Motor neuron (in vitro differentiated cells): ENCODE data around the gene NIPAL4. TPM values are rescaled to one million over a fixed set of nuclear protein-coding genes. Genes with fewer than 3 reads are reported as not detected.
A peak's percentile ranks its signal among the peaks of the same experiment; 100 is the strongest.
"Not testable (repeated sequence)": the region's sequence is repeated elsewhere in the genome, so short reads cannot be mapped to it uniquely, and the experiment has no call there.

Source experiments
- ATAC-seq, 8 experiments: fragments of 200-7000 bp; cut with Tn5 transposase; replicated peaks in 6 of 8; 2 replicates each; pipeline ENCODE4 v1.8.0; 2021; ENCODE audit warnings: mild to moderate bottlenecking in 8 of 8, moderate library complexity in 8 of 8
- H3K27ac ChIP-seq, 2 donors: fragments of 250-450 bp; sonication (Bioruptor Pico); 2 replicates each; pipeline ENCODE4 v1.9.0; 2021; ENCODE audit warnings: antibody characterized with exemption in 2 of 2, mild to moderate bottlenecking in 2 of 2, moderate library complexity in 1 of 2
- H3K4me1 ChIP-seq, 2 donors: fragments of 250-450 bp; sonication (Bioruptor Pico); replicated peaks in 1 of 2; 2 replicates each; pipeline ENCODE4 v1.6.1; 2021; ENCODE audit warnings: antibody characterized with exemption in 2 of 2, mild to moderate bottlenecking in 2 of 2, moderate library complexity in 1 of 2
- H3K4me3 ChIP-seq, 5 donors: fragments of 250-450 bp; sonication (Bioruptor Pico); 2 replicates each; pipeline ENCODE4 v1.9.0; 2021; ENCODE audit warnings: antibody characterized with exemption in 5 of 5, mild to moderate bottlenecking in 5 of 5, moderate library complexity in 4 of 5
- WGBS, 10 experiments: fragments of 450-650 bp; shearing (Covaris generic); methylation state at CpG; one replicate each; pipeline ENCODE4 v1.0.0; 2022; 5-methylcytosine and 5-hydroxymethylcytosine counted together
- in situ Hi-C, 9 experiments: fragments of 400-800 bp; cut with MboI; loops; one replicate each; pipeline ENCODE4 v1.15.0; 2021; ENCODE audit warnings: low sequenced_read_pairs in 9 of 9, low pct_unique_long_range_greater_than_20kb in 2 of 9; ENCODE audit not compliant: unreplicated experiment in 9 of 9
- total RNA-seq, 8 experiments: library from RNA; unstranded; fragments of 300-600 nt; gene quantifications; 2 replicates each; pipeline versions ENCODE4 v1.2.3 to v1.2.4, GENCODE V29; 2022

The NIPAL4 gene
- total RNA-seq = 1 to 10 TPM in 3 of 8 experiments, under 1 TPM in 5; 0.16 to 5.9 (median 0.62) TPM

DNA sequence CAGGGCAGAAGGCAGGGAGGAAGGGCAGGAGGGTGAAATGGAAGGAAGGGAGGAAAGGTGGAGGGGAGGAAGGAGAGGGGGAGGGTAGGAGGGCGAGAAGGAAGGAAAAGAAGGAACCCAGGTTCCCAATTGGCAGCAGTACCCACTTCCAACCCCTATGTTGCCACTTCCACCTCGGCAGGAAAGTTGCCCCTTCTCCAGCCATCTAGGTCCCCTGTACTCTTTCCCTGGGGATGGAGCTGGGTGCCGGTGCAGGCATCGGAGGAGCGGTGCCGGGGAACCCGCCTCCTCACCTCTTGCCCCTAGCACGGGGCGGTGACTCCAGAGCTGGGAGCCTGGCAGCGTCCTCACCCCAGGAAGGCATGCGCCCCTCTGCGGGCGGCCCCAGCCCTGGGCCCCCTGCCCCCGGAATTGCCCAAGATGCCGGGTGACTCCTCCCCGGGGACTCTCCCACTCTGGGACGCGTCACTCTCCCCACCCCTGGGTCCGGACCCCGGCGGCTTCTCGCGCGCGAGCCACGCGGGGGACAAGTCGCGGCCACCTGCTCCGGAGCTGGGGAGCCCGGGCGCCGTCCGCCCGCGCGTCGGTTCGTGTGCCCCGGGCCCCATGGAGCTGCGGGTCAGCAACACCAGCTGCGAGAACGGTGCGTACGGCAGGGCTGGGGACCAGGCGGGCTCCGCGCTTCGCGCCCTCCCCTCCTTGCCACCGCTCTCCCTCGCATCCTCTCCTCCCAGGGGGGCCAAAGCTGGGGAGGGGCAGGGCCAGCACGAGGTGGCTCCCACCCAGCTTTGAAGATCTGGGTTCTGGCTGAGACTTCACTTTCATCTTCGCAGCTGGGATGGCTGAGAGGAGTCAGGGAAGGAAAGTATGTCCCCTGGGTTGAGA lies at the start of gene NIPAL4:
Gene NIPAL4 (plus strand): TSS at position 499 of the 885 bp plus-strand sequence. CDS start 108 bp downstream, at position 607.
- in situ Hi-C loops = loop anchor here in 1 of 9 experiments (25.0 kb wide), 1 partner anchor 98 kb away; no protein-coding TSS in a partner anchor
- Histone ChIP-seq H3K27ac (no peak within 1 kb of the TSS), H3K4me1 (peaks cover 0 to 23% of the 10 kb centered on the region in 2 donors), H3K4me3 (peak within 1 kb of the TSS; percentile 5 to 35 (median 17))
- WGBS, 10 experiments = 0% methylated on average over 2 to 5 of the region's 54 CpGs; no CpG with 5 or more reads in 8 of the 10 experiments
- peak; percentile 11 to 79 (median 59) for ATAC-seq

DNA sequence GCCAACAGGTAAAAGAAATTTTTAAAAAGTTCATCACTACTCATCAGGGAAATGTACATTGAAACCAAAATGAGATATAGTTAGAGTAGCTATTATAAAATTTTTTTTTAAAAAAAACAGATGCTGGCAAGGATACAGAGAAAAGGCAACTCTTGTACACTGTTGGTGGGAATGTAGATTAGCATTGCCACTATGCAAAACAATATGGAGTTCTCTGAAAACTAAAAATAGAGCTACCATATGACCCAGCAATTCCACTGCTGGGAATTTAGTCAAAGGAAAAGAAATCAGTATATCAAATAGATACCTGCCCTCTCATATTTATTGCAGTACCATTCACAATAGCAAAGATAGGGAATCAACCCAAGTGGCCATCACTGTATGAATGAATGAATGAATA lies 44.2 kb upstream of the NIPAL4 start:
- Histone ChIP-seq H3K4me3 (no peak overlapping the region), H3K27ac (no peak overlapping the region), H3K4me1 (no peaks in the 10 kb centered on the region)
- in situ Hi-C loops = no loop called here
- peak in 3 of 8 experiments; percentile 78 to 99 (median 91) for ATAC-seq

DNA sequence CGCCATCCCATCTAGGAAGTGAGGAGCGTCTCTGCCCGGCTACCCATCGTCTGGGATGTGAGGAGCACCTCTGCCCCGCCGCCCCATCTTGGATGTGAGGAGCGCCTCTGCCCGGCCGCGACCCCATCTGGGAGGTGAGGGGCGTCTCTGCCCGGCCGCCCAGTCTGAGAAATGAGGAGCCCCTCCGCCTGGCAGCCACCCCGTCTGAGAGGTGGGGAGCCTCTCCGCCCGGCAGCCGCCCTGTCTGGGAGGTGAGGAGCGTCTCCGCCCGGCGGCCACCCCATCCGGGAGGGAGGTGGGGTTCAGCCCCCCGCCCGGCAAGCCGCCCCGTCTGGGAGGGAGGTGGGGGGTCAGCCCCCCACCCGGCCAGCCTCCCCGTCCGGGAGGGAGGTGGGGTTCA lies 40.5 kb upstream of the NIPAL4 start:
- H3K4me3 ChIP-seq, in situ Hi-C loops, H3K27ac ChIP-seq, ATAC-seq, H3K4me1 ChIP-seq: not testable (repeated sequence)
- WGBS, 10 experiments = no CpG with 5 or more reads among the region's 30 CpGs

DNA sequence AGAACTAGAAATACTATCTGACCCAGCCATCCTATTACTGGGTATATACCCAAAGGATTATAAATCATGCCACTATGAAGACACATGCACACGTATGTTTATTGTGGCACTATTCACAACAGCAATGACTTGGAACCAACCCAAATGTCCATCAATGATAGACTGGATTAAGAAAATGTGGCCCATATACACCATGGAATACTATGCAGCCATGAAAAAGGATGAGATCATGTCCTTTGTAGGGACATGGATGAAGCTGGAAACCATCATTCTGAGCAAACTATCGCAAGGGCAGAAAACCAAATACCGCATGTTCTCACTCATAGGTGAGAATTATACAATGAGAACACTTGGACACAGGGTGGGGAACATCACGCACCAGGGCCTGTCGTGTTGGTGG lies 30.1 kb upstream of the NIPAL4 start:
- H3K27ac ChIP-seq, H3K4me1 ChIP-seq, in situ Hi-C loops, ATAC-seq, H3K4me3 ChIP-seq: not testable (repeated sequence)
- 70 to 100% (median 84%) methylated on average over 1 to 5 of the region's 5 CpGs; no CpG with 5 or more reads in 5 of the 10 experiments for WGBS, 10 experiments

DNA sequence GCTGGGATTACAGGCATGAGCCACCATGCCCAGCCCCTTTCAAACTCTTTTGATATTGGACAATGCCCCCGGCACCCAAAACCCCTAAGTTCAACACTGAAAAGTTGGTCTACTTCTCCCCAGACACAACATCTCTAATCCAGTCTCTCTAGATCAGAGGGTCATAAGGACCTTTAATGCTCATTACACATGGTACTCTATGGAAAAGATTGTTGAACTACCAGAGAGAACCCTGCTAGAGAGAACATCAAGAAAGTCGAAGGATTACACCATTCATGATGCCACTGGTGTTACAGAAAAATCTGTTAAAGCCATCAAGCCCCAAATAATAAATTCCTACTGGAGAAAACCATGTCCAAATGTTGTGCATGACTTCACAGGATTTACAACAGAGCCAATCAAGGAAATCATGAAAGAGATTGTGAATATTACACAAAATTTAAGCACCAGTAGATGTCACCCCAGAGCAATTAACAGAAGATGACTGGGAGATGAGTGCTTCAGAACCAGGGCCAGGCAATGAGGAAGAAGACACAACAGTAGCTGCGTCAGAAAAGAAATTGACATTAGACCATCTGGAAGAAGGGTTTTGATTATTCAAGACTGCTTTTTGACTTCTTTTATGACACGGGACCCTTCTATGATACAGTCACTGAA lies 28.3 kb upstream of the NIPAL4 start:
- Histone ChIP-seq H3K4me3 (no peak overlapping the region), H3K27ac (no peak overlapping the region), H3K4me1 (no peaks in the 10 kb centered on the region)
- ATAC-seq = peak; percentile 21 to 99 (median 64)
- in situ Hi-C loops = no loop called here
- WGBS, 10 experiments = 0 to 80% (median 34%) methylated on average over 1 to 4 of the region's 4 CpGs; no CpG with 5 or more reads in 2 of the 10 experiments

DNA sequence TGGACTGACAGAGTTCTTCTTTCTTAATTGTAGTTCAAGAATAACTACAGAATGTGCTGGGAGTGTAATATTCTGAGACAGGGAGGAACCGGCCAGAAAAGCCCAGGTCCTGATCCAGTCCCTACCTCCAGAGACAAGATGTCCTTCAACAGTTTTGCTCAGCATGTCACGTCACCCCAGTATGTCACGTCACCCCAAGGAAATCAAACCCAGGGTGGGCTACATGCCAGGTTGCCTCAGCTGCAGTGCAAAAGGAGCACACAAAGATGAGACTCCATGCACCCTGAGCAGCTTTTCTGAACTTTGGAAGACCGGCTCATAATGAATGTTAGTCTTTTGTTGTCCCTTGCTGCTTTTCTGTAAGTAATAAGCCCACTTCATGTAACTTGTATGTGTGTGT lies 25.9 kb upstream of the NIPAL4 start:
- in situ Hi-C loops = no loop called here
- Histone ChIP-seq H3K27ac (no peak overlapping the region), H3K4me3 (no peak overlapping the region), H3K4me1 (no peaks in the 10 kb centered on the region)
- 72 to 100% (median 96%) methylated on average over 2 to 3 of the region's 4 CpGs; no CpG with 5 or more reads in 4 of the 10 experiments for WGBS, 10 experiments
- no peak for ATAC-seq

DNA sequence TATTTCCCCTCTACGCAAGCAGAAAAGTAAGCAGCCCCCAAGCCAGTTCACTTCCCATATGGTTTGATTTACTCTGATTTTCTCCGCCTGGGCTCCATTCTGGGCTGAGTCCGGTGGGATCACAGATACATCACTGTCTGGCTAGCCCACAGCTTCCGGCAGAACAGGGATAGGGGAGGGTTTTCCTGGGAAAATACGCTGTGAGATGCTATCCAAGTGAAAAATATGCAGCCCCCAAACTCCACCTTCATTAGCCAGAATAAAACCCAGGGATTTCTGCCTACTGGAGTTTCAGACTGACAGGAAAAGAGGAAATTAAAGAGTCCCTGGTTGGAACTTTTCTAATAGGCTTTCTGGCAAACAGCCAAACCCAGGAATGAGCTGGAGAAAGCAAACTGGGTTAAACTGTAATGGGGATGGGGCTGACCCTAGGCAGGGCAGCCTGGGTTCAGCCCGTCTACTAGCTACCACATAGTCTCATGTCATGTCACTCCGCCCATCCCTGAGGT lies 16.9 kb upstream of the NIPAL4 start:
- in situ Hi-C loops = no loop called here
- WGBS, 10 experiments = 0 to 86% (median 46%) methylated on average over 1 to 6 of the region's 7 CpGs; no CpG with 5 or more reads in 2 of the 10 experiments
- H3K4me3 ChIP-seq = no peak overlapping the region
- peak in 7 of 8 experiments; percentile 17 to 89 (median 67) for ATAC-seq
- H3K27ac ChIP-seq = no peak overlapping the region
- H3K4me1 ChIP-seq = peaks cover 8 to 11% of the 10 kb centered on the region in 2 donors

DNA sequence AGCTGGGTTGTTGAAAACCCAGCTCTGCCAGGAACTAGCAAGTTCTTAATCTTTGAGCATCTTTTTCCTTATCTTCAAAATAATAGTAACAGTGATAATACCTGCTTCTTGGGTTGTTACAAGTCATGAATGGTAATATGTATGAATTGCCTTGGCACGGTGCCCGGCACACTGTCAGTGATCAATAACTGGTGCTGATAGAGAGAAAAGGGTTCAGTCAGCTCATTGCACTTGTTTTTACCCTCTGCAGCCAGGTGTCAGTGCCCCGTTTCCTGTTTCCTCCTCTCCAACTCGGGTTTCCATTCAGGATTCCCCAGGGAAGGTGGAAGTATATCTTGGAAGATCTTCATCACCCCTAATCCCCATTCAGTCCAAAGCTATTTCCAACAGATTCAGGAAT lies 15.8 kb upstream of the NIPAL4 start:
- peaks cover 8 to 11% of the 10 kb centered on the region in 2 donors for H3K4me1 ChIP-seq
- H3K4me3 ChIP-seq = no peak overlapping the region
- in situ Hi-C loops = no loop called here
- 47 to 100% (median 71%) methylated on average over 2 to 4 of the region's 4 CpGs; no CpG with 5 or more reads in 3 of the 10 experiments for WGBS, 10 experiments
- no peak overlapping the region for H3K27ac ChIP-seq
- no peak for ATAC-seq

DNA sequence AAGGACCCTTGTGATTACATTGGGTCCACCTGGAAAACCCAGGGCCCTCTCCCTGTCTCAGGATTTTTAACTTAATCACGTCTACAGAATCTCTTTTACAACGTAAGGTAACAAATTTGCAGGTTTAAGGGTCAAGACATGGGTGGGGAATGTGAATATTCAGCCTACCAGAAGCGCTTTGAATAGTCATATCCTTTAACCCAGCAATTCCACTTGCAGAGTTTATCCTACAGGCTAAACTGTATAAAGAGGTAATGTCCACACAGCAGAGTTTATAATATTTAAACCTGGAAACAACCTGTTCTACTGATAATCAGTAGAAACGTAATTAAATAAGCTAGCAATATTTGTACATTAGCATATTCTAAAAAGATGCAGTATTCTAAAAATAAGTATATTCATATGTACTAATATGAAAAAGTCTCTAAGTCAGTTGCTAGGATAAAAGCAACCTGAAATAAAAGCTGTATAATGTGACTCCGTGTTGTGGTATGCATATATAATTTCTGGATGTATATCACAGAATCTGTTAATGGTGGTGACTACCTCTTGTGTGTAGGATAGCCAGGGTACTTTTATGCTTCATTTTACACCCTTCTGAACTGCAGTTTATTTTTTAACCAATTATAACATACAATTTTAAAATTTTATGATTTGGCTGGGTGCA lies 14.1 kb upstream of the NIPAL4 start:
- peaks cover 8 to 11% of the 10 kb centered on the region in 2 donors for H3K4me1 ChIP-seq
- in situ Hi-C loops = no loop called here
- H3K27ac ChIP-seq = no peak overlapping the region
- WGBS, 10 experiments = 0 to 100% (median 82%) methylated on average over 1 to 5 of the region's 5 CpGs; no CpG with 5 or more reads in 1 of the 10 experiments
- no peak overlapping the region for H3K4me3 ChIP-seq
- peak in 3 of 8 experiments; percentile 37 to 77 (median 64) for ATAC-seq

DNA sequence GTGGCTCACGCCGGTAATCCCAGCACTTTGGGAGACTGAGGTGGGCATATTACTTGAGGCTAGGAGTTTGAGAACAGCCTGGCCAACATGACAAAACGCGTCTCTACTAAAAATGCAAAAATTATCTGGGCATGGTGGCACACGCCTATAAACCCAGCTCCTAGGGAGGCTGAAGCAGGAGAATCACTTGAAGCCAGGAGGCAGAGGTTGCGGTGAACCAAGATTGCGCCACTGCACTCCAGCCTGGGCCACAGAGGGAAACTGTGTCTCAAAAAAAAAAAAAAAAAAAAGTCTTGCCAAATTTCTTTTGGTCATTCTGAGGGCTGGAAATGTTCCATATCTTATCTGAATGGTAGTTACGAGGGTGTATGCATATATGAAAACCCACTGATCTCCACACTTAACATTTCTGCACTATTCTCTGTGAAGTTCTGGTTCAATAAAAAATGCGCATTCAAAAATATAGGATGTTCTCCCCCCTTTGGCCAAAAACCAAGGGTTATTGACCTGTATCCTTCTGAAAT lies 13.5 kb upstream of the NIPAL4 start:
- no peak overlapping the region for H3K4me3 ChIP-seq
- in situ Hi-C loops = no loop called here
- peaks cover 8 to 11% of the 10 kb centered on the region in 2 donors for H3K4me1 ChIP-seq
- no peak overlapping the region for H3K27ac ChIP-seq
- peak in 1 of 8 experiments; percentile 21 for ATAC-seq
- 0 to 100% (median 93%) methylated on average over 1 to 9 of the region's 9 CpGs; no CpG with 5 or more reads in 1 of the 10 experiments for WGBS, 10 experiments

DNA sequence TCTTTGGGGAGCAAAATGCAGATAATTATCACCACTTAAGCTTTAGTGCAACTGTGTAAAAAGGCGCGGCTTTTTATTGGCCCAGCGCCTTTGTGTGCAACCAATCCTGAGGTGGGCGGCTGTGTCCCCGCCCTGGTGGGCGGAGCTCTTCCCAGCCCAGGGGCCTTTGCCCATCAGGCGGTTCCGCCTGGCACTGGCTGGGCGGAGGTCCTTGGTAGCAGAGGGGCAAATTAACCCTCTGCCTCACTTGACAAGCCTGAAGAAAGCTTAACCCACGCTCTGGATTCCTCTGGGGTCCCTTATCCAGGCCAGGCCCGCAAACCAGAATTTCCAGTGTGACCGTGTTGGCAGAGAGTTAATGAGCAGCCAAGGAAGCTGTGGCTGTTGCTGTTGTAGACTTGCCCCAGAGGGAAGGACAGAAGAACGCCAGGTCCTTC lies 12.8 kb upstream of the NIPAL4 start:
- peak in 1 of 8 experiments; percentile 13 for ATAC-seq
- in situ Hi-C loops = no loop called here
- 44 to 95% (median 90%) methylated on average over 2 to 11 of the region's 13 CpGs; no CpG with 5 or more reads in 5 of the 10 experiments for WGBS, 10 experiments
- Histone ChIP-seq H3K27ac (no peak overlapping the region), H3K4me3 (no peak overlapping the region), H3K4me1 (peaks cover 8 to 11% of the 10 kb centered on the region in 2 donors)

DNA sequence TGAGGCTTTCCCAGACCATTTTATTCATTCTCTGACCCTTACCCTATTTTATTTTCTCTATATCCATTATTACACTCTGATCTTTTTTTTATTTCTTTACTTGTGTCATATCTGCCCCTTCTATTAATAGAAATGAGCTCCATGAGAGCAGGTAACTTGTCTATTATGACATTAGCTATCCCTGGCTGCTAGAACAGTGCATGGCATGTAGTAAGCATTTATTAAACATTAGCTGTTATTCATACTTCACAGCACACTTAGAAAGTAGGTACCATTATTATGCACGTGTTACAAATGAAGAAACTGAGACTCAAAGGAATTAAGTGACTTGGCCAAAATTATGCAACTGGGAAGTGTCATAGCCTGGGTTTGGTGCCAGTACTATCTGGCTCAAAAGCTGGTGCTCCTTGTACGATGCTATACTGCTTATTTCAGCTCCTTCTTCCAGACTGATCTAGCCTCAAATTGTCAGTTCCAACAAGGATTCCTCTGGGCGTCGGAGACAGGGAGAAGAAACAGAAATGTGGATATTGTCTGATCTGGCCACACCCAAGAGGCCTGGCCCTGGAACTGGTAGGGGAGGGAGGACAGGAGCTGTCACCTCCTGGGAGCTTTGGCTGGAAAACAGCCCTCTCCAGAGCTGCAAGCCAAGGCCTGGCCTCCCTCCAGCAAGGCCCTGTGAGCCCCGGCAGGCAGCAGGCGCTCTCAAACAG lies 10.8 kb upstream of the NIPAL4 start:
- WGBS, 10 experiments = 0 to 93% (median 71%) methylated on average over 1 to 6 of the region's 6 CpGs; no CpG with 5 or more reads in 1 of the 10 experiments
- in situ Hi-C loops = no loop called here
- Histone ChIP-seq H3K4me3 (no peak overlapping the region), H3K27ac (no peak overlapping the region), H3K4me1 (no peaks in the 10 kb centered on the region)
- ATAC-seq = peak in 4 of 8 experiments; percentile 21 to 62 (median 34)
